AG10803 (cell line): ENCODE measurements around the gene CLN5.

Experiments
- DNase-seq: peaks from one replicate; pipeline ENCODE4 v3.0.0; 2010; ENCODE audit warnings: low read depth
- H3K4me3 ChIP-seq: 2 replicates; pipeline ENCODE4 v1.5.1; 2011; ENCODE audit warnings: mild to moderate bottlenecking, low read length, control low read depth
- TF ChIP-seq, protein P1 (sequence below): conservative IDR thresholded peaks from 2 replicates; pipeline ENCODE4 v1.5.1; 2011; ENCODE audit warnings: mild to moderate bottlenecking, low read length, control low read depth, inconsistent platforms

CLN5 gene

DNA sequence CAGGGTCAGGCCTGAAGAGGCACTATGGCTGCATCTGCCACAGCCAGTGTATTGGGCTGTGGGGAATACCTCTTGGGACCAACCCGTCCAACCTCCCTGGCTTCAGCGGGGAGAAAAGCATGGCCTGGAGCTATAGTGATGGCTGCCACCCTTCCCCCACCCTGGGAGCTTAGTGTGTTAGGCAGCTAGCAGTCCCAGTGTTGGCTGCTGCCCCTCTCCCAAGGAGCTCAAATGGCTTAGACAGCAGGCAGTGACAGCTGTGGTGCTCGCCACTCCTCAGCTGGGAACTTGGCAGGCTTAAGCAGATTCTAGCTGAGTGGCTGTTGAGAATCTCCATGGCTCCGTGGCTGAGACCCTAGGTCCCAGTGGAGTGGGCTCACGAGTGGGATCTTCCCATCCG is 23.8 kb upstream of the CLN5 start:
- DNase-seq = no peak
- H3K4me3 ChIP-seq = no peak overlapping the region
- TF ChIP-seq, protein P1, sequence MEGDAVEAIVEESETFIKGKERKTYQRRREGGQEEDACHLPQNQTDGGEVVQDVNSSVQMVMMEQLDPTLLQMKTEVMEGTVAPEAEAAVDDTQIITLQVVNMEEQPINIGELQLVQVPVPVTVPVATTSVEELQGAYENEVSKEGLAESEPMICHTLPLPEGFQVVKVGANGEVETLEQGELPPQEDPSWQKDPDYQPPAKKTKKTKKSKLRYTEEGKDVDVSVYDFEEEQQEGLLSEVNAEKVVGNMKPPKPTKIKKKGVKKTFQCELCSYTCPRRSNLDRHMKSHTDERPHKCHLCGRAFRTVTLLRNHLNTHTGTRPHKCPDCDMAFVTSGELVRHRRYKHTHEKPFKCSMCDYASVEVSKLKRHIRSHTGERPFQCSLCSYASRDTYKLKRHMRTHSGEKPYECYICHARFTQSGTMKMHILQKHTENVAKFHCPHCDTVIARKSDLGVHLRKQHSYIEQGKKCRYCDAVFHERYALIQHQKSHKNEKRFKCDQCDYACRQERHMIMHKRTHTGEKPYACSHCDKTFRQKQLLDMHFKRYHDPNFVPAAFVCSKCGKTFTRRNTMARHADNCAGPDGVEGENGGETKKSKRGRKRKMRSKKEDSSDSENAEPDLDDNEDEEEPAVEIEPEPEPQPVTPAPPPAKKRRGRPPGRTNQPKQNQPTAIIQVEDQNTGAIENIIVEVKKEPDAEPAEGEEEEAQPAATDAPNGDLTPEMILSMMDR = no peak

DNA sequence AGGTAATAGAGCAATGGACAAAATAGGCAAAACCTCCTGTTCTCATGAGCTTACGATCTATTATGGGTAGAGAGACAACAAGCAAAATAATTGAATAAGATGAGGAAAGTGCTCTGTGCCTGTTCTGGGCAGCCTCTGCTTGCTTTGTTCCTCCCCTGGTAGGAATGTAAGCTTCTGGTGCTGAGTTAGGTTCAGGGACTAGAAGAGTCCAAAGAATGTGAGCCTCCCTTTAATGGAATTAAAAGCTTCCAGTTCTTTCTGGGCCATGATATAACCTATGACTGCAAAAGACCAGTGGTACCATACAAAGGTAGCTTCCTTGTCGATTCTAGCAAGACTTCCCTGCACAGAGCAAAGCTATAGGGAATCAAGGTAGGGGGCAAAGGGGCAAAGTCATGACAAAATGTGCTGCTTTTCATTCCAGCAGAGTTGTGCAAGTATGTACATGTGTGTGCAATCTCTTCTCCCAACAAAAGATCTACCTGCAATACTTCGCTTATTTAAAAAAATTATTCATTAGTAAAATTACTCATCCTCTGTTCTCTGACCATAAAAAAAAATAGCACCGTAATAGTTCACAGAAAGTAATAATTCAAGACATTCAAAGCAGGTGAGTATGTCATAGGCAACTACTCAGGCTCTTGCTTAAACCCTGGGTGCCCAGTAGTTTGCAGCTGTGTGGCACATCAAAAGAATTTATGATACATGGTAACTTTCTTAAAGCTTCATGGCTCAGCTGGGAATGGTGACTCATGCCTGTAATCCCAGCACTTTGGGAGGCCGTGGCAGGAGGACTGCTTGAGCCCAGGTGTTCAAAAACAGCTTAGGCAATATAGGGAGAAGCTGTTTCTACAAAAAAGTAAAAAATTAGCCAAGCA is 22.2 kb upstream of the CLN5 start:
- TF ChIP-seq, protein P1 = no peak
- DNase-seq = peak; percentile 10
- H3K4me3 ChIP-seq = no peak overlapping the region

DNA sequence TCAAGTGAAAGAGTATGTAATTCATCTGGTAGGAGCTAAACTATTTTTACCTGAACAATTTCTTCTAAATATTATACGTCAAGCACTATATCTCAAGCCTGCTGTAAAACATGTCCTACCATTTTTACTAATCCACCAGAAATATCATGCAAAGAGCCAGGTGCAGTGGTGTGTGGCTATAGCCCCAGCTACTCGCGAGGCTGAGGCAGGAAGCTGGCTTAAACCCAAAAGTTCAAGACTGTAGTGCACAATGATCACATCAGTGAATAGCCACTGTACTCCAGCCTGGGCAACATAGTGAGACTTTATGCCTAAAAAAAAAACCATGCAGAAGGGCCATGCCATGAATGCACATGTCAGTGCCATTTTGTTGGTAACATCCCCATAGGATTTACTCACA is 20.7 kb upstream of the CLN5 start:
- no peak overlapping the region for H3K4me3 ChIP-seq
- TF ChIP-seq, protein P1 = no peak
- no peak for DNase-seq

DNA sequence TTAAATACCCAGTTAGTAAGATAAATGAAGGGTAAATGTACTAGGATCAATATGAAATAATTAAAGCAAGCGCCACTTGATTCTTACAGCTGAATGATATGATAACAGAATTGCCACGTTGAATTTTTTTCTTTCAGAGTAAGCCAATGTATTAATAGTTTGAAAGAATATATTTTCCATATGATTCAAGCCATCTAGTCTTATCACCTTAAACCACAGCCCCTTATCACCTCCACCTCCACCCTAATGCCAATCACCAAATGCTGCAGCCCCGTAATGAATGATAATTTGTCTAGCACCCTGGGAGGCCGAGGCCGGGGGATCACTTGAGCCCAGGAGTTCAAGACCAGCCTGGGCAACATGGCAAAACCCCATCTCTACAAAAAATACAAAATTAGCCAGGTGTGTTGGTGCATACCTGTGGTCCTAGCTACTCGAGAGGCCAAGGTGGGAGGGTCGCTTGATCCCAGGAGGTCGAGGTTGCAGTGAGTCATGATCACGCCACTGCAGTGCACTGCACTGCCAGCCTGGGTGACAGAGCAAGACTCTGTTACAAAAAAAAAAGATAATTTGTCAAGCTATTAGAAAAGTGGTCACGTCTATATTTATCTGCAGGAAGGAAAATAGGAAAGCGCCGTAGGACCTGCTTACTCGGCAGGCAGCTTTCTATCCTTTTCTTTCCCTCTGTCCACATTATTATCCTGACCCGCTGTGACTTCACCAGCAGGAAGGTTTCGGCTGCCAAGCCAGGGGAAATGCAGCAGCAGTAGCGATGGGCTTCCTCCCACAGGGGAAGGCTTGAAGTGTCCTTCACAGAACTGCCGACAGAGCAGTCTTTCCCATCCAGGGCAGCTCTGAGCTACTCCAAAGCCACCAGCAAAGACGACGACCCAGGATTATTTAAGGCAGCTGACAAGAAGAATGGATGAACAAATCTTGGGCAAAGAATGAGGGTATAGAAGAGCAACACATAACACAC is 19.7 kb upstream of the CLN5 start:
- H3K4me3 ChIP-seq = no peak overlapping the region
- TF ChIP-seq, protein P1 = no peak
- DNase-seq = no peak

DNA sequence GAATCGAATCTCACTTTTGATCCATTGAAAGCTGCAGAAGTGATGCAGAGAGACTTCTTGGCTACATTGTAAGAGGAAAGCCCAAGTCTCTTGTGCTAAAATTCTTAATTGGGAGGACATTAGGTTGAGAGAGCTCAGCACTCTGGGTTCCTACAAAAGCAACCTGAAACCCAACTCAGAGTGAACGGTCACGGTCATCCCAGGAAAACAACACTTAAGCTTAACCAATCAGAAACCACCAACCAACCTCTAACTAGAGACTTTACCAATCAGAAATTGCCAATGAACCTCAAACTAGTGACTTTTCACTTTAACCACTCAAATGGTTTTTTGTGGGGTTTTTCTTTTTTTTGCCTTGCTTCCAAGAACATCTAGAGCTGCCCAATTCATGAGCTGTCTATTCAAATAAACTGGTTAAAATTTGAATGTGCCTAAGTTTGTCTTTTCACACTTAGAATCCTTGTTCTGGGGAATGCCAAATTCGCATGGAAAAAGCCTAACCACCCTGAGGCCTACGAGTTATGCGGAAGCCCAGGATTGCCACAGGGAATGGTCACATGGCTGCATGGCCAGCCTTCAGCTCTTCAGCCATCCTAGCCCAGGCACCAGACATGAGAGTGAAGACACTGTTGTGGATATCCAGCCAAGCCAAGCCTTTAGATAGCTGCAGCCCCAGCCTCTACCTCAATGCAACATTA is 17.8 kb upstream of the CLN5 start:
- TF ChIP-seq, protein P1 = no peak
- no peak for DNase-seq
- no peak overlapping the region for H3K4me3 ChIP-seq

DNA sequence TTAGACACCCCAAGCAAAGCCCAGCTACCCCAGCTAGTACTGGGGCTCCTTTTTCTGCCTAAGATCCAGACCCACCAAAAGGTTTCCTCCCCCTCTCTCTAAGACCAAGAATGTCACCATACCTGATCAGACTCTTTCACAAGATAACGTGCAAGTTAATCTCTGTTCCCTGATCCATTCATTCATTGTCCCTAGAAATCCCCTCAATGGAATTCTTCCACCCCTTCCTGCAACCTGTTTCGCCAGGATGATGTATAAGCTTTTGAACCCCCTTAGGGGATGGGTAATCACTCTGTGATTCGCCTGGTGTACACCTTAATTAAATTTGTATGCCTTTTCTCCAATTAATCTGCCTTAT is 17.3 kb upstream of the CLN5 start:
- TF ChIP-seq, protein P1 = no peak
- no peak for DNase-seq
- no peak overlapping the region for H3K4me3 ChIP-seq
